ENCODE results near the gene ADCY10. TPM values are rescaled to one million over a fixed set of nuclear protein-coding genes. Genes with fewer than 3 reads are reported as not detected.

Gene ADCY10
- total and polyA plus RNA-seq, 2 experiments from 2014 or later = not detected

DNA sequence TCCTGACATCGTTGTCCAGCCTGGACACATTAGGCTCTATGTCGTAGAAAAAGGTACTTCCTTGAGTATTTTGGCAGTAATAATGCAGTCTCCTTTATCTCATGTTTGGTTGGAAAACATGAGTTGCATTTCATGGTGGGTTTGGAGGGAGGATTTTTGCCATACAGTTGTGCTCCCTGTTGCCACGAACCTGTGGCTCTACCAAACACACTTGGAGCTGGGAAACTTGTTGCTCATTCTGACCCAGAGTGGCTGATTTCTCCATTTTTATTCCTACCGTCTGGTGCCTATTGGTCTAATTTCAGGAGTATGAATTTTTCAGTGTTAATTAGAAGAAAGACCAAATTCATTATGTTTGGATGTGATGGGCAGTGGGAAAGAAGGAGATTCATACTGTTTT lies 141.5 kb downstream of the ADCY10 start:
- H3K4me3 ChIP-seq = no peak overlapping the region
- peaks cover 28% of the 10 kb centered on the region for H3K36me3 ChIP-seq (ENCODE audit: insufficient read depth)
- TF ChIP-seq, protein P1, sequence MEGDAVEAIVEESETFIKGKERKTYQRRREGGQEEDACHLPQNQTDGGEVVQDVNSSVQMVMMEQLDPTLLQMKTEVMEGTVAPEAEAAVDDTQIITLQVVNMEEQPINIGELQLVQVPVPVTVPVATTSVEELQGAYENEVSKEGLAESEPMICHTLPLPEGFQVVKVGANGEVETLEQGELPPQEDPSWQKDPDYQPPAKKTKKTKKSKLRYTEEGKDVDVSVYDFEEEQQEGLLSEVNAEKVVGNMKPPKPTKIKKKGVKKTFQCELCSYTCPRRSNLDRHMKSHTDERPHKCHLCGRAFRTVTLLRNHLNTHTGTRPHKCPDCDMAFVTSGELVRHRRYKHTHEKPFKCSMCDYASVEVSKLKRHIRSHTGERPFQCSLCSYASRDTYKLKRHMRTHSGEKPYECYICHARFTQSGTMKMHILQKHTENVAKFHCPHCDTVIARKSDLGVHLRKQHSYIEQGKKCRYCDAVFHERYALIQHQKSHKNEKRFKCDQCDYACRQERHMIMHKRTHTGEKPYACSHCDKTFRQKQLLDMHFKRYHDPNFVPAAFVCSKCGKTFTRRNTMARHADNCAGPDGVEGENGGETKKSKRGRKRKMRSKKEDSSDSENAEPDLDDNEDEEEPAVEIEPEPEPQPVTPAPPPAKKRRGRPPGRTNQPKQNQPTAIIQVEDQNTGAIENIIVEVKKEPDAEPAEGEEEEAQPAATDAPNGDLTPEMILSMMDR (conservative IDR thresholded peaks at IDR 0.05; ENCODE audit: low read depth in 2 of 2) = no peak
- TF ChIP-seq, protein P2, sequence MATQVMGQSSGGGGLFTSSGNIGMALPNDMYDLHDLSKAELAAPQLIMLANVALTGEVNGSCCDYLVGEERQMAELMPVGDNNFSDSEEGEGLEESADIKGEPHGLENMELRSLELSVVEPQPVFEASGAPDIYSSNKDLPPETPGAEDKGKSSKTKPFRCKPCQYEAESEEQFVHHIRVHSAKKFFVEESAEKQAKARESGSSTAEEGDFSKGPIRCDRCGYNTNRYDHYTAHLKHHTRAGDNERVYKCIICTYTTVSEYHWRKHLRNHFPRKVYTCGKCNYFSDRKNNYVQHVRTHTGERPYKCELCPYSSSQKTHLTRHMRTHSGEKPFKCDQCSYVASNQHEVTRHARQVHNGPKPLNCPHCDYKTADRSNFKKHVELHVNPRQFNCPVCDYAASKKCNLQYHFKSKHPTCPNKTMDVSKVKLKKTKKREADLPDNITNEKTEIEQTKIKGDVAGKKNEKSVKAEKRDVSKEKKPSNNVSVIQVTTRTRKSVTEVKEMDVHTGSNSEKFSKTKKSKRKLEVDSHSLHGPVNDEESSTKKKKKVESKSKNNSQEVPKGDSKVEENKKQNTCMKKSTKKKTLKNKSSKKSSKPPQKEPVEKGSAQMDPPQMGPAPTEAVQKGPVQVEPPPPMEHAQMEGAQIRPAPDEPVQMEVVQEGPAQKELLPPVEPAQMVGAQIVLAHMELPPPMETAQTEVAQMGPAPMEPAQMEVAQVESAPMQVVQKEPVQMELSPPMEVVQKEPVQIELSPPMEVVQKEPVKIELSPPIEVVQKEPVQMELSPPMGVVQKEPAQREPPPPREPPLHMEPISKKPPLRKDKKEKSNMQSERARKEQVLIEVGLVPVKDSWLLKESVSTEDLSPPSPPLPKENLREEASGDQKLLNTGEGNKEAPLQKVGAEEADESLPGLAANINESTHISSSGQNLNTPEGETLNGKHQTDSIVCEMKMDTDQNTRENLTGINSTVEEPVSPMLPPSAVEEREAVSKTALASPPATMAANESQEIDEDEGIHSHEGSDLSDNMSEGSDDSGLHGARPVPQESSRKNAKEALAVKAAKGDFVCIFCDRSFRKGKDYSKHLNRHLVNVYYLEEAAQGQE (IDR thresholded peaks at IDR 0.05; ENCODE audit: unreplicated experiment) = no peak
- TF ChIP-seq, protein P3, sequence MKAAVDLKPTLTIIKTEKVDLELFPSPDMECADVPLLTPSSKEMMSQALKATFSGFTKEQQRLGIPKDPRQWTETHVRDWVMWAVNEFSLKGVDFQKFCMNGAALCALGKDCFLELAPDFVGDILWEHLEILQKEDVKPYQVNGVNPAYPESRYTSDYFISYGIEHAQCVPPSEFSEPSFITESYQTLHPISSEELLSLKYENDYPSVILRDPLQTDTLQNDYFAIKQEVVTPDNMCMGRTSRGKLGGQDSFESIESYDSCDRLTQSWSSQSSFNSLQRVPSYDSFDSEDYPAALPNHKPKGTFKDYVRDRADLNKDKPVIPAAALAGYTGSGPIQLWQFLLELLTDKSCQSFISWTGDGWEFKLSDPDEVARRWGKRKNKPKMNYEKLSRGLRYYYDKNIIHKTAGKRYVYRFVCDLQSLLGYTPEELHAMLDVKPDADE (IDR thresholded peaks at IDR 0.05) = no peak
- no peak for TF ChIP-seq STAT1 (IDR thresholded peaks at IDR 0.05; ENCODE audit: unreplicated experiment)
- no peak for TF ChIP-seq ZNF114 (CRISPR knock-in tag; IDR thresholded peaks at IDR 0.05)
- no peak for TF ChIP-seq POLR2AphosphoS5 (IDR thresholded peaks at IDR 0.05; ENCODE audit: low read depth)
- TF ChIP-seq, protein P4, sequence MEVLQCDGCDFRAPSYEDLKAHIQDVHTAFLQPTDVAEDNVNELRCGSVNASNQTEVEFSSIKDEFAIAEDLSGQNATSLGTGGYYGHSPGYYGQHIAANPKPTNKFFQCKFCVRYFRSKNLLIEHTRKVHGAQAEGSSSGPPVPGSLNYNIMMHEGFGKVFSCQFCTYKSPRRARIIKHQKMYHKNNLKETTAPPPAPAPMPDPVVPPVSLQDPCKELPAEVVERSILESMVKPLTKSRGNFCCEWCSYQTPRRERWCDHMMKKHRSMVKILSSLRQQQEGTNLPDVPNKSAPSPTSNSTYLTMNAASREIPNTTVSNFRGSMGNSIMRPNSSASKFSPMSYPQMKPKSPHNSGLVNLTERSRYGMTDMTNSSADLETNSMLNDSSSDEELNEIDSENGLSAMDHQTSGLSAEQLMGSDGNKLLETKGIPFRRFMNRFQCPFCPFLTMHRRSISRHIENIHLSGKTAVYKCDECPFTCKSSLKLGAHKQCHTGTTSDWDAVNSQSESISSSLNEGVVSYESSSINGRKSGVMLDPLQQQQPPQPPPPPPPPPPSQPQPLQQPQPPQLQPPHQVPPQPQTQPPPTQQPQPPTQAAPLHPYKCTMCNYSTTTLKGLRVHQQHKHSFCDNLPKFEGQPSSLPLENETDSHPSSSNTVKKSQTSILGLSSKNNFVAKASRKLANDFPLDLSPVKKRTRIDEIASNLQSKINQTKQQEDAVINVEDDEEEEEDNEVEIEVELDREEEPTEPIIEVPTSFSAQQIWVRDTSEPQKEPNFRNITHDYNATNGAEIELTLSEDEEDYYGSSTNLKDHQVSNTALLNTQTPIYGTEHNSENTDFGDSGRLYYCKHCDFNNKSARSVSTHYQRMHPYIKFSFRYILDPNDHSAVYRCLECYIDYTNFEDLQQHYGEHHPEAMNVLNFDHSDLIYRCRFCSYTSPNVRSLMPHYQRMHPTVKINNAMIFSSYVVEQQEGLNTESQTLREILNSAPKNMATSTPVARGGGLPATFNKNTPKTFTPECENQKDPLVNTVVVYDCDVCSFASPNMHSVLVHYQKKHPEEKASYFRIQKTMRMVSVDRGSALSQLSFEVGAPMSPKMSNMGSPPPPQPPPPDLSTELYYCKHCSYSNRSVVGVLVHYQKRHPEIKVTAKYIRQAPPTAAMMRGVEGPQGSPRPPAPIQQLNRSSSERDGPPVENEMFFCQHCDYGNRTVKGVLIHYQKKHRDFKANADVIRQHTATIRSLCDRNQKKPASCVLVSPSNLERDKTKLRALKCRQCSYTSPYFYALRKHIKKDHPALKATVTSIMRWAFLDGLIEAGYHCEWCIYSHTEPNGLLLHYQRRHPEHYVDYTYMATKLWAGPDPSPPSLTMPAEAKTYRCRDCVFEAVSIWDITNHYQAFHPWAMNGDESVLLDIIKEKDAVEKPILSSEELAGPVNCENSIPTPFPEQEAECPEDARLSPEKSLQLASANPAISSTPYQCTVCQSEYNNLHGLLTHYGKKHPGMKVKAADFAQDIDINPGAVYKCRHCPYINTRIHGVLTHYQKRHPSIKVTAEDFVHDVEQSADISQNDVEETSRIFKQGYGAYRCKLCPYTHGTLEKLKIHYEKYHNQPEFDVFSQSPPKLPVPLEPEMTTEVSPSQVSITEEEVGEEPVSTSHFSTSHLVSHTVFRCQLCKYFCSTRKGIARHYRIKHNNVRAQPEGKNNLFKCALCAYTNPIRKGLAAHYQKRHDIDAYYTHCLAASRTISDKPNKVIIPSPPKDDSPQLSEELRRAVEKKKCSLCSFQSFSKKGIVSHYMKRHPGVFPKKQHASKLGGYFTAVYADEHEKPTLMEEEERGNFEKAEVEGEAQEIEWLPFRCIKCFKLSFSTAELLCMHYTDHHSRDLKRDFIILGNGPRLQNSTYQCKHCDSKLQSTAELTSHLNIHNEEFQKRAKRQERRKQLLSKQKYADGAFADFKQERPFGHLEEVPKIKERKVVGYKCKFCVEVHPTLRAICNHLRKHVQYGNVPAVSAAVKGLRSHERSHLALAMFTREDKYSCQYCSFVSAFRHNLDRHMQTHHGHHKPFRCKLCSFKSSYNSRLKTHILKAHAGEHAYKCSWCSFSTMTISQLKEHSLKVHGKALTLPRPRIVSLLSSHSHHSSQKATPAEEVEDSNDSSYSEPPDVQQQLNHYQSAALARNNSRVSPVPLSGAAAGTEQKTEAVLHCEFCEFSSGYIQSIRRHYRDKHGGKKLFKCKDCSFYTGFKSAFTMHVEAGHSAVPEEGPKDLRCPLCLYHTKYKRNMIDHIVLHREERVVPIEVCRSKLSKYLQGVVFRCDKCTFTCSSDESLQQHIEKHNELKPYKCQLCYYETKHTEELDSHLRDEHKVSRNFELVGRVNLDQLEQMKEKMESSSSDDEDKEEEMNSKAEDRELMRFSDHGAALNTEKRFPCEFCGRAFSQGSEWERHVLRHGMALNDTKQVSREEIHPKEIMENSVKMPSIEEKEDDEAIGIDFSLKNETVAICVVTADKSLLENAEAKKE (CRISPR knock-in tag; IDR thresholded peaks at IDR 0.05) = no peak
- TF ChIP-seq CREB1 (CRISPR knock-in tag; IDR thresholded peaks at IDR 0.05; ENCODE audit: low read depth) = no peak
- no peaks in the 10 kb centered on the region for H3K9me2 ChIP-seq (ENCODE audit: insufficient read depth)
- H3K27me3 Mint-ChIP-seq (ENCODE audit: insufficient read depth, low read depth, poor library complexity) = peaks cover 24% of the 10 kb centered on the region
- no peak overlapping the region for H3K27ac Mint-ChIP-seq
- 0 out of 2 replicates have a peak, but pooled peaks cover 4% of the 10 kb centered on the region for H3F3A ChIP-seq (replicated peaks; ENCODE audit: low read depth)
- peaks cover 78% of the 10 kb centered on the region for H3K36me3 Mint-ChIP-seq (ENCODE audit: low read depth)
- no peaks in the 10 kb centered on the region for H3K9me3 Mint-ChIP-seq
- peaks cover 33% of the 10 kb centered on the region for H4K20me1 ChIP-seq (replicated peaks; ENCODE audit: insufficient read depth)
- ATAC-seq (no peak), DNase-seq (ENCODE audit: low spot score) (no peak)
- peaks cover 8% of the 10 kb centered on the region for H3K4me1 Mint-ChIP-seq
- no peaks in the 10 kb centered on the region for H3K4me1 ChIP-seq (ENCODE audit: insufficient read depth)
- no peak overlapping the region for H3K4me2 ChIP-seq
- no peak overlapping the region for H3K27ac ChIP-seq (ENCODE audit: low read depth)
- H2AFZ ChIP-seq = no peak overlapping the region
- H3K4me3 Mint-ChIP-seq = no peak overlapping the region
- no peaks in the 10 kb centered on the region for H3K79me2 ChIP-seq (replicated peaks; ENCODE audit: insufficient read depth)
- peaks cover 17% of the 10 kb centered on the region for H3K27me3 ChIP-seq (ENCODE audit: insufficient read depth)

Data from GM23338 (cell line).